MV-4-11 (cell line): ENCODE data around the gene PXDN.

Source experiments
- DNase-seq: peaks from one replicate; lab custom pipeline; 2025; lab: John Stamatoyannopoulos, UW

The PXDN gene

DNA sequence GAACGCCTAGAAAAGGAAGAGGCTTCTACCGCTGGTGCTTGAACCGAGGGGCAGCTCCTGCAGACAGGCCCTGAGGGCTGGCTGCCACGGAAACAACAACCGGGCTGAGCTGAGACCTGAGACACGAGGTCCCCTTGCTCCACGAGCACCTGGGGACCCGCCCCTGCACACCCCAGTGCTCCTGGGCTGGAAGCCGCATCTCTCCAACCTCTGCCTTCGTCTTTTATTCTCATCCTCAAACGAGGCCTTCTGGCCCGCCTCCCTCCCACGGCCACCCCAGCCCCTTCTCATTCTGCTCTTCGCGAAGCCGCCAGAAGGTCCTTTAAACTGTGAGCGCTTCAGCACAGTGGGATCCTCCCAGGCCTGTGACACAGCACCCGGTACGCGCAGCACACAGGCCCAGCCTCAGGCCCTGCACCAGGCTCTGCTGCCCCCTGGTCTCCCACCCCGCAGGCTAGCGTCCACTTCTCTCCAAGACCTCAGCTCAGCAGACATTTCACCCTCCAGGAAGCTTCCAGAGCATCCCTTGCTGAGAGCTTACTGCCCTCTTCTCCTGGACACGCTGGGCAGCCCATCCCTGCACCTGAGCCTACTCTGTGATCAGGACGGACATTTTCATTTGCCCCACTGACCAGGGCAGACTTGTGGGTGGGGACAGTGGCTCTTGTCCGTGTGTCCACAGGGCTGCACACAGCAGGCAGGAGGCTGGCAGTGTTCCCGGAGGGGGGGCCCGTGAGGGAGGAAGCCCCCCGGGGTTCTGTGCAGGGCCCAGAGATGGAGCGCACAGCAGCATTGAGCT is 149.7 kb downstream of the PXDN start:
- no peak for DNase-seq

DNA sequence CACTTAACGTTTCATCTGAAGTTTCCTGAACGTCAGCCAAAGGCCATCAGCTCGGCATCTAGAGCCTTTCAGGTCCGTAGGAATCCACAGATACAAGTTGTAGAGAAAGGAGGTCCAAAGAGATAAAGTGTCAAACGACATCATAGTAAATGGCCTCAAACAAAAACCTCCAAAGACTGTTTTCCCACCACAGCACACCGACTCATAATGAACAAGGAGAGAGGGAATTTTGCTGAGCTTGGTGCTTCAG is 150.3 kb downstream of the PXDN start:
- DNase-seq = no peak

DNA sequence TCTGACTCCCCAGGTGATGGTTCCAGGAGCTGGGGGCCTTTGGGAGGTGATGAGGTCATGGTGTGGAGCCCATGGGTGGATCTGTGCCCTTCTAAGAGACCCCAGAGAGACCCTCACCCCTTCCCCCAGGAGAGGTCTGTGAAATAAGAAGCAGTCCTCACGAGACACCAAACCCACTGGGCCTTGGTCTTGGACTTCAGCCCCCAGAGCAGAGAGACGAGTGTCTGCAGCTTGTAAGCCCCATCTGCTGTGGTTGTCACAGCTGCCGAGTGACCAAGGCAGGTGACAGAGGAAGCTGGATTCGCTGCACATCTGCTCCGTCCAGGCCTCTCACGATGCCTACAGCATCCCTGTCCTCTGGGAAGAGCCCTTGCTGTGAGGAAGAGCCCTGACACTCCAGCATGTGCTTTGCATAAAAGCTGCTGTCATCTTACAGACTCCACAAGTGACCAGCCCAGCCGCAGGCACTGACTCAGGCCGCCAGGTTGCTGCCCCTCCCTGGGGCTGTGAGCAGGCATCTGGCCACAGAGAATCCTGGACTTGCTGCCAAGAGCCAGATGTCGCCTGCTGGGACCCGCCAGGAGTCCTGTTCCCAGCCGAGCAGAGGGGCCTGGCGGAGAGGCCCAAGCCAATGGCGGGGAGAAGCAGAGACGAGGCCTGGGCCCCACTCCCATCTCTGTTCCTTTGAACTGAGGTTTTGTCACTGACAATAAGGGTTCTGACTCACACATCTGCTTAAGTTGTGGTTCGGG is 150.8 kb downstream of the PXDN start:
- no peak for DNase-seq

DNA sequence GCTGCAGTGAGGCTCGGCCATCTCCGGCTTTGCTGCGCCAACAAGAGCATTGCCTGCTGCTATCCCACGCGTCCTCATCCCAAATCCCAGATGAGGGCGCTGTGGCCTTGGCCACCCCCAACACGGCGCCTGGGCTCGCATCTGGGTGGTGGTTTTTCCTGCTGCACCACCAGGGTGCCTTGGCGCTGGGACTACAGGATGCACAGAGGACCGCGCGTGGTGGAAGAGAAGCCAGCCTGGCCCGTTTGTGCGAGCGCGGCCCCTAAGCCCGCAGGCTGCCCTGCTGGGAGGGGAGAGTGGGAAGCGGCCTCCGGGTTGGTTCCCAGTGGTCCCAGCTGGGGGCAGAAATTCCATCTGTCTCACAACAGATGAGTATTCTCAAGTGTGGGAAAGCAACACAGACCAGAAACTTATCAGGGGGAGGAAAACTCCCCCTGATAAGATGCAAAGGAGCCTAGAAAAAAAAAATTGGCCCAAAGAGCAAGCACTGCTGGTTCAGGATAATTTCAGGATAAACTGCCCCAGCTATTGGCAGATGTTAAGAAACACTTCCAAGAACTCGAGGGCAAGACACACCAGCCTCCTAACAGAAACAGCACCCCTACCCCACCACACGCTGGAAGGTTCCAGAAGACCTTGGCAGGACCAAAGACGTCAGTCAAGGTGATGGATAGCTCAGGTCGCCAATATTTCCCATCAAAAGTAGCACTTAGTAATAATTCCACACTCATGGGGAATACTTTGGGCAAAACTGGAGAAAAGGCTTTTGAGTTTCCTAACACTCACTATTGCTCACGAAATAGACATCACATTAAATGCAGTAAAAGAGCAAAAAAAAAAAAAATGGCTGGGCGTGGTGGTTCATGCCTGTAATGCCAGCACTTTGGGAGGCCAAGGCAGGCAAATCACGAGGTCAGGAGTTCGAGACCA is 152.1 kb downstream of the PXDN start:
- DNase-seq = no peak

DNA sequence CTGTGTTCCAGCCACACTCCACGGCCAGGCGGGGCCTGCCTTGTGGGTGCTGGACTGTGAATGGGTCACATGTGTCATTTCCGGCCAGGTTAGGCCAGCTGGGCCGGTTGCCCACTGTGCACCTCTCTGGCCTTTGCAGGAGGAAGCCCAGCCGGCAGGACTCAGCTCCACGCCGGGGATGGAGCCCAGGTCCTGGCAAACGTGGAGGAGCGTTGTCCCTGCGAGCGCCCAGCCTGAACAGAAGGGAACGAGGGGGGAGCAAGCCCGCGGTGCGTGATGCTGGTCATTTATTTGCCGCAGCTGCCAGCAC is 152.9 kb downstream of the PXDN start:
- no peak for DNase-seq

DNA sequence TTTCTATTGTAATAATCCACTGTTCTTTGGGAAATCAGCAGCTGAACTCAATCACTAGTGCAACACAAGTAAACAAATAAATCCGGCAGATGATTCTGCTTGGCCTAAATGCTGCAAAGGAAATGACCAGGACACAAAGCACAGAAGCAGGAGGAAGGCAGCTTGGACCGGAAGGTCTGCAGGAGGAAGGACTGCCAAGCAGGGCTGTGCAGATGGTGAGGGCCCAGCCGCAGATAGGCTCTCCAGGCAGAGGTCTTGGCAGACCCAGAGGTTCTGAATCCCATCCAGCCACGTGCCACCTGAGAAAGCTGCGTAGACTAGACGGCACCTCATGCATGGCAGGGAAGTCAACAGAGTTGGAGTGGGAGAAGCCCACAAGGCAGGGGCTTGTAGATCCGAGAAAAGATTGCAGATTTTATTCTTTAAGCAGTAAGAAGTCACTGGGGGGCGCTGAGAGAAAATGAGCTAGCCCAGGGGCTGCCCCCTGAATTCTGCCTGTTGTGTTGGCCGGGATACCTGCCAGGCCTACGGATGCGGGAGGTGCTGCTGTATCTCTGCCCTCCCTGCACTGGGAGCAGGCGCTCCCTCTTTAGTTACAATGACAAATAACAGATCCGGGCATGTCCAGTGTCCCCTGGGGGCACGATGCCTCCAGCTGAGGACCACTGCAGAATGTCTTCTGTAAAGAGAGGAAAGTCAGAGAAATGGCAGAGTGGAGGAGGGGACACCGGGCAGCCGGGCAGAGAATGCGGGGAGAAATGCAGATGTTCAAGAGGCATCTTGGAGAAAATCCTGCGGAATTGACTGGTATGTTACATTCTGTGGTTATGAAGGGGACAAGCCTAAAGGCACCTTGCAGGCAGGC is 153.5 kb downstream of the PXDN start:
- no peak for DNase-seq

DNA sequence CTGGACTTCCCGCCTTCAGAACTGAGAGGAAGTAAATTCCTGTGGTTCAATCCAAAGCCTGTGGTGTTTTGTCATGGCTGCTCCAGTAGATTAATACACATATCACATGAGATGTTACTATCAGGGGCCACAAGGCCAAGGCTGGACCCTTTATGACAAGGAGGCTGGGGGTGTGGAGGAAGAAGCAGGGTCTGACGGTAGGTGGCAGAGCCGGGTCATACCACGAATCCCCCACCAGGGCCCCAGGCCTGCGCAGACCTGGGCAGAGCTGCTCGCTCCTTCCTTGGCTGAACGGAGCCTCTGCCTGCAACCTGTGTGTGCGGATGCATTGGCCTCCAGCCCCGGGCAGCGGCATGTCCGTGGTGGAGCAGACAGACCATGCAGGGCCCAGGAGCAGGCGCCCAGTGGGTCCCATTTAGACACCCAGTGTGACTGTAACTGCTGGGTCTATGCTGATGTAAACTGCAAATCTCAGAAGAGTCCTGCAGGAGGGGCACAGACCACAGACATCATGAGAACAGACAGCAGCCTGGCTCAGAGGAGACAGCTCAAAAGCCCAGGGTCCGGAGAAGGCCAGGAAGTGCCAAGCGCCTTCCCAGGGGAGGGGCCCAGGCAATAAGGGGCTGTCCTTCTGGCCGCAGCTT is 155.2 kb downstream of the PXDN start:
- DNase-seq = no peak

DNA sequence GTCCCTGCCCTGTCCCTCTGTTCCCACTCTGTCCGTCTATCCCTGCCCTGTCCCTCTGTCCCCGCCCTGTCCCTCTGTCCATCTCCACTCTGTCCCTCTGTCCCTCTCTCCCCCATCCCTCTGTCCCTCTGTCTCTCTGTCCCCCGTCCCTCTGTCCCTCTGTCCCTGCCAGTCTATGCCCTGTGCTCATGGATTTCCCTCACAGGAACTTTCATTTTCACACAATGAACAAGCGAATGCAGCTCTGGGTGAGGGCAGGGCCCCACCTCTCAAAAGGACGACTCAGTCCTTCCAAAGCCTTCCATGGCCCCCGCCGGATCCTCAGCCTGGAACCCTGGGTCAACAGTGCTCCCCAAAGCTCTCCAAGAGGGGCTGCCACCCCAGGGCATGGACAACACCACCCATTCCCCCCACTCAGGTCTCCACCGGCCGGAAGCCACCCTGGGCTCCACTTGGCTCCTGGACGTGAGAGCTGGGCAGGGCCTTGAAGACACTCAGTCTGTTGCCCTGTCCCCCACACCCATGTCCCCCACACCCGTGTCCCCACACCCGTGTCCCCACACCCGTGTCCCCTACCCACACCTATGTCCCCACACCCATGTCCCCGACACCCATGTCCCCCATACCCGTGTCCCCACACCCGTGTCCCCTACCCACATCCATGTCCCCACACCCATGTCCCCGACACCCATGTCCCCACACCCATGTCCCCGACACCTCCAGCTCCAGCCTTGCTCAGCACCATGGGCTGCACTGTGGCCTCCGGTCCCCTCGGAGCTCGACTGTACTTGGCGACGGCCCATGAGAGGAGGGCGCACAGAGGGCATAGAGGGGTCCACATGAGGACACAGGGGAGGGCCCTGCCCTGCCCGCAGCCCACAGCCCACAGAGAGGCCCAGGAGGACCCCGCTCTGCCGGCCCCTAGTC is 156.0 kb downstream of the PXDN start:
- DNase-seq = no peak

DNA sequence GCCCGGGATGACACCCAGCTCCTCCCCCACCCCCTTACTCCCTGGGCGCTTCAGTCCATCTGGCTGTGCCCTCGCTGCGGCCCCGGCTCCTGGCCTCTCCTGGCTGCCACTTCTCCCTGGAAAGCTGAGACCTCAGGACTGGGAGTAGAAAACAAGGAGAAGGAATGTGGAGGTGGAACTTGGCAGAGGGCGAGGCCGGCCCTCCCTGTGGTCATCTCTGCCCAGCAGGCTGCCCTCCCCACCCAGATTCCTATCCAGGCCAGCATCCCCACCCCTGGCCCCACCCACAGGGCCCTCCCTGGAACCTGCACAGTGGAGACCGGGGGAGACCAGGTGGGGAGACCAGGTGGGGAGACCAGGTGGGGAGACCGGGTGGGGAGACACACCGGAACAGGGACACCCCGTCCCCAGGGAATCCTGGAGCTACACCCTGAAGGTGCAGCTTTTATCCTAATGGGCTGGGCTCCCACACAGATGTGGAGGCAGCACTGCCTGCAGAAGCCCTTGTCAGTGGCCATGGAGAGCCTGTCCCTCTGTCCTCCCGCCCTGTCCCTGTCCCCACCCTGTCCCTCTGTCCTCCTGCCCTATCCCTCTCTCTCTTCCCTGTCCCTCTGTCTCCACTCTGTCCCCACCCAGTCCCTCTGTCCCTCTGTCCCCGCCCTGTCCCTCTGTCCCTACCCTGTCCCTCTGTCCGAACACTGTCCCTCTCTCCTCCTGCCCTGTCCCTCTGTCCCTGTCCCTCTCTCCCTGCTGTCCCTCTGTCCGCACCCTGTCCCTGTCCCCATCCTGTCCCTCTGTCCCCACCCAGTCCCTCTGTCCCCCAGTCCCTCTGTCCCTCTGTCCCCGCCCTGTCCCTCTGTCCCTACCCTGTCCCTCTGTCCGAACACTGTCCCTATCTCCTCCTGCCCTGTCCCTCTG is 157.1 kb downstream of the PXDN start:
- DNase-seq = no peak

DNA sequence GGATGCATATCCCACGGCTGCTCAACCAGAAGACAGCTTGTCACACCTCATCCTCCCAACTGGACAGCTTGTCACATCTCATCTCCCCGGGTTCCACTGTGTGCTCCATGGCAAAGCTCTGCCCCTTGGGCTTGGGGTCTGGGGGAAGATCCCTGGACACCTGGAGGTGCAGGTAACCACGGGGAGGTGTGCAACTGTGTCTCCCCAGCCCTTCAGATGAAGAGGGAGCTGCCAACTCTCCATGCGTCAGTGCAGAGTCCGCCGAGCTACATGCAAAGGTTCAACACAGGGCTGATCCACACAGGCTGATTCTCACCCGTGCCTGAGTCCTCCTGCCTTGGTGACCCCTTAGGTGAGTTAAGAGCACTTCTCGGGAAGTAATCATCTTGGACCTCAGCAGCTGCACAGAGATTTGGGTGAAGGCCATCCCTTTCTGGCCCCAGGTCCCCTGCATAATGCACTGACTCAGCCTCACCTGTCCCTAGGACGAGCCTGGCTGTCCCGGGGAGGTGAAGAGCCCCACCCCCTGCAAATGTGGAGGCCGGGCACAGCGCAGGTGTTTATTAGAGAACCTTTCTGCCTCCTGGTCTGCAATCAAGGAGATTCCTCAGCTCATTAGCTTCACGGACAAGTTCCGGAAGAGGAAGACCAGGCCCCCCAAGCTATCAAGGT is 157.9 kb downstream of the PXDN start:
- no peak for DNase-seq

DNA sequence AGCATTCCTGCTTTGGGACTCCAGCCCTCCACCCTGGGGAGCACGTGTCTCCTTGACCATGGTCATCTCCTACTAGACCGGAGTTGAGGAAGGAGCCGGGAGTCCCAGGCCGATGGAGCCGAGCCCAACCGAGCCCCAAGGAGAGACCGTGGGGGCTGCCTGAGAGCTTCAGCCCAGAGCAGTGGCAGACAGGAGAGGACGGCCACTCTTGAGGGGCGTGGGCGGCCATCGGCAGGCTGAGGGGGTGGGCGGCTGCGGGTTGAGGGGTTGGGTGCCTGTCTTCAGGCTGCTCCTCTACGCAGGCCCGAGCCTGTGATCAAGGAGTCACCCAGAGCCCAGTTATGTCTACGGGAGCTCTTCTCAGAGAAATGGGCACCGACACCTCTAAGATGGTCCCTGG is 158.7 kb downstream of the PXDN start:
- no peak for DNase-seq

DNA sequence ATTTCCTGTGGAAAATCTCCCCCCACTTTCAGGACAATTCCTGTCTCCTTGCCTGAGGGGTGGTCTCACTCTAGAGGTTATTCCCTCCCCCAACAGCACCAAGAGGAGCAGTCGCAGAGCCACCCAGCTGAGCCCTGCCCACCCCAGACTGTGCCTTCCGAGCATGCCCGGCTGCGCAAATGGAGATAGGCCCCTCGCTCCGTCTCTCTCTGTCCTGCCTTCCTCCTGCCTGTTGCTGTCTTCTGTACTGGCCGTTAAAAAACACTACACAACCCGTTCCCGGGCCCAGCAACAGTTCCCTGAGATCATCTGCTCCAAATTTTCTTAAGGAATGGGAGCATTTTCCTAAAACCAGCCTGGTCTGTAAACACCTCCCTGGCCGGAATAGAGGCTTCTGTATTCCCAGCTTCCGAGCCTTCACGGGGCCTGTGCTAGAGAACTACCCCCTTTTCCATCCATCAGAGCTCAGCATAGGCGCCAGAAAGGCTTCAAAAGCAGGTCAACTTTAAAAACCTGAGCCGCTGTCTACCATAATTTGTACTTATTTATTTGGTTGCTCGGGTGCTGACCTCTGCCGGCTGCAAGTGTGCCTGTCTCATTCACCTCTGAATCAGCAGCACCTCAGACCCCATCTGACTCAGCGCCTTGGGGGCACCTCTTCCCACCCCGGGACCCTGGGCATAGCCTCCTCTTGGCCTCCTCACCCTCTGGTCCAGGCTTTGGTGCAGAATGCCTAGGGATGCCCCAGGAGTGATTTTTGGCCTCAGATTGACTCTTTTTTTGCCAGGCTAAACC is 159.4 kb downstream of the PXDN start:
- no peak for DNase-seq

DNA sequence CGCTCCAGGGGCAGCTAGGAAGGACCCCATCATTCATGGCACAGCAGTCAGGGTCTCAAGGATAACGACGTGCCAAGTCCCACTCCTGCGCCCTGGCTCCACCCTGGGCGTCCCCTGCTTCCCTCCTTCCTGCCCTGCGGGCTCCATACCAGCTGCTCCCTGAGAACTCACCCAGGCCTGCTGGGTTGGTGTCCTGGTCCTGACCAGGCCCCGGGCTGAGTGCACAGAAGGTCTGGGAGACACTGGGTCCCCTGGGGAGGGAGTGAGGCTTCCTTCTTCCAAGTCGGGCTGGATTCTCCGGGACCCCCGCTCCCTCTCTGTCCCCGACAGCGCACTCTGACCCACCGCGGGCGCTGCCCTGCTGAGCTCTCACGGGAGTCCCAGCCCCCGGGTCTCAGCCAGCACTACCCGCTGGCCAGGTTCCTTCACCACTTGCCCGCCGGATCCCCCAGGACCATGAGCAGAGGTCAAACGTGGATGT is 160.2 kb downstream of the PXDN start:
- DNase-seq = no peak

DNA sequence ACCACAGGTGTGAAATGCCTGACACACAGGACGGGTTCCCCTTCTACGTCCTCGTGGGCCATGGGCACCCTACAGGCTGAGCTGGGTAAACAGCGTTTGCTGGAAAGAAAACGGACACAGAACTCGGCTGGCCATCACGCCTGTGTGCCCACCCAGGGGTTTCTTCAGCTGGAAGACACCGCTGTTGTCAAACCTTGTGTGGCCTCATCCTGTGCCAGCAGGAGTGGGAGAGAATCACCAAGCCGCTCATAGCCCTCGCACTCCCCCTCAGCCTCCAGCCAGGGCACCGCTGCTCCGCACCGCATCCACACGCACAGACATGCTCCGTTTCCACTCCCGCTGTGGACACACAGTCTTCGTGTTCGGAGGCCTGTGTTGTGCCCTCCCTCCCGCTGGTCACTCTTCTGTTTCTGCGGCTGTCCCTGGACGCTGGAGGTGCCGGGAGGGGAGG is 161.4 kb downstream of the PXDN start:
- DNase-seq = no peak

DNA sequence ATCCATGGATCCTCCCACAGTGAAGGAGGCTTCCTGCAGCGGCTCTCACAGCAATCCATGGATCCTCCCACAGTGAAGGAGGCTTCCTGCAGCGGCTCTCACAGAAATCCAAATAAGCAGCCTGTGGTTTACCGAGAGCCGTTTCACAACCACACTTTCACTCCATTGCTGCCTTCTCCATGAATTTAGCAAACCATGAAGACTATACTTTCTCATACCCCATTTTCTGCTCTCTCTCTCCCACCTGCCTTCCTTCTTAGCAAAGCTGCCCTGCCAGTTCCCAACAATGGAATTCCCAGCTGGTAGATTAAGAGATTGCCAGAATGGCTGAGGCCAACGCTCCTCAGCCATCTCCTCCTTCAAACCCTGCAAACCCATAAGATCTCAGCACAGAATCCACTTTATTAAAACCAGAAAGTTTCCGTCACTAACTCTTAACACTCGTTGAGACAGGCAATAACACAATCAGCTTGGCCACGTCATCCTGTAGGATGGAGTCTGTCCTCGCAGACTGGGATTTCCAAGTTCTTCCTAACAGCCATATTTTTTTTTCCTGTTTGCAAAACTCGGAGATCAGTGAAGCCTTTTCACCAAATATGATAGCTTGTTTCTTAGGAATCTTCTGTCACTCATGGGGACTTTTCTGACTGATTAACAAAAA is 162.2 kb downstream of the PXDN start:
- no peak for DNase-seq
